DND-41 (cell line): ENCODE results near the gene EYS.

ENCODE experiments used
- ATAC-seq: fragments of 200-7000 bp; cut with Tn5 transposase; 3 replicates; pipeline ENCODE4 v1.9.1; 2021; ENCODE audit warnings: low read depth; ENCODE audit not compliant: insufficient read depth
- DNase-seq: peaks from one replicate; pipeline ENCODE4 v3.0.0-alpha.2; 2020
- H2AFZ ChIP-seq: 2 replicates; pipeline ENCODE4 v1.6.0; 2012; ENCODE audit warnings: low read depth, low read length
- H3K27ac ChIP-seq: 2 replicates; pipeline ENCODE4 v1.5.1; 2012; ENCODE audit warnings: low read length, inconsistent platforms
- H3K27me3 ChIP-seq: fragments of 200-600 bp; sonication (generic); 2 replicates; pipeline ENCODE4 v1.6.0; 2012; ENCODE audit warnings: low read length, mild to moderate bottlenecking, inconsistent platforms; ENCODE audit not compliant: insufficient read depth, poor library complexity
- H3K36me3 ChIP-seq: 2 replicates; pipeline ENCODE4 v1.5.1; 2012; ENCODE audit warnings: low read length, inconsistent platforms; ENCODE audit not compliant: insufficient read depth
- H3K4me1 ChIP-seq: 2 replicates; pipeline ENCODE4 v1.5.1; 2012; ENCODE audit warnings: mild to moderate bottlenecking, low read length; ENCODE audit not compliant: insufficient read depth
- H3K4me2 ChIP-seq: 2 replicates; pipeline ENCODE4 v1.6.0; 2012; ENCODE audit warnings: mild to moderate bottlenecking, moderate library complexity, low read length, inconsistent platforms; ENCODE audit not compliant: insufficient read depth
- H3K4me3 ChIP-seq, 2 experiments: fragments of 200-600 bp in 1 of 2; shearing (Covaris generic) in 1 of 2; 2 replicates each; pipeline ENCODE4 v1.5.1; 2012 to 2016; ENCODE audit warnings: inconsistent platforms in 2 of 2, low read length in 2 of 2, mild to moderate bottlenecking in 2 of 2, low read depth in 1 of 2, moderate library complexity in 1 of 2
- H3K79me2 ChIP-seq: 2 replicates; pipeline ENCODE4 v1.6.0; 2012; ENCODE audit warnings: low read length, inconsistent platforms; ENCODE audit not compliant: insufficient read depth
- H3K9ac ChIP-seq: 2 replicates; pipeline ENCODE4 v1.6.0; 2012; ENCODE audit warnings: low read depth, mild to moderate bottlenecking, inconsistent platforms, low read length, moderate library complexity
- H3K9me3 ChIP-seq: 2 replicates; pipeline ENCODE4 v1.5.1; 2012; ENCODE audit warnings: low read length, moderate library complexity, mild to moderate bottlenecking, inconsistent platforms; ENCODE audit not compliant: insufficient read depth, severe bottlenecking
- H4K20me1 ChIP-seq: 2 replicates; pipeline ENCODE4 v1.6.0; 2012; ENCODE audit warnings: low read length; ENCODE audit not compliant: insufficient read depth
- CTCF ChIP-seq: IDR thresholded peaks from 2 replicates; pipeline ENCODE4 v1.5.1; 2012; ENCODE audit warnings: borderline replicate concordance, low read length, moderate library complexity, mild to moderate bottlenecking; ENCODE audit not compliant: poor library complexity, severe bottlenecking; ENCODE audit errors: extremely low read depth
- EZH2 ChIP-seq: IDR thresholded peaks from 3 replicates; pipeline ENCODE4 v1.6.1; 2012; ENCODE audit warnings: borderline replicate concordance, low read depth, mild to moderate bottlenecking, moderate library complexity, low read length, inconsistent platforms; ENCODE audit not compliant: severe bottlenecking

Gene EYS

GRCh38 chr6:65253041-65253440 is 454.0 kb downstream of the EYS start:
- Histone ChIP-seq H3K4me2 (no peak overlapping the region), H3K9me3 (no peaks in the 10 kb centered on the region), H3K27ac (no peak overlapping the region), H2AFZ (no peak overlapping the region), H3K4me3 (no peak overlapping the region), H4K20me1 (no peaks in the 10 kb centered on the region), H3K27me3 (no peaks in the 10 kb centered on the region), H3K9ac (no peak overlapping the region), H3K36me3 (no peaks in the 10 kb centered on the region), H3K79me2 (no peaks in the 10 kb centered on the region), H3K4me1 (no peaks in the 10 kb centered on the region)
- DNase-seq (no peak), ATAC-seq (no peak)
- TF ChIP-seq EZH2 (no peak), CTCF (no peak)

- TF ChIP-seq CTCF = no peak
- no peak for TF ChIP-seq EZH2
- no peak overlapping the region for H3K27ac ChIP-seq
- DNase-seq = no peak
- H3K27me3 ChIP-seq = no peaks in the 10 kb centered on the region
- no peaks in the 10 kb centered on the region for H3K36me3 ChIP-seq
- H3K4me3 ChIP-seq = no peak overlapping the region
- no peak overlapping the region for H3K4me2 ChIP-seq
- no peaks in the 10 kb centered on the region for H3K79me2 ChIP-seq
- no peak overlapping the region for H3K9ac ChIP-seq
- no peaks in the 10 kb centered on the region for H3K4me1 ChIP-seq
- no peaks in the 10 kb centered on the region for H3K9me3 ChIP-seq
- no peaks in the 10 kb centered on the region for H4K20me1 ChIP-seq
- no peak overlapping the region for H2AFZ ChIP-seq
- no peak for ATAC-seq
These were observed 458.9 kb downstream of the EYS start for GRCh38 chr6:65248101-65248610.

GRCh38 chr6:65231616-65232015 is 475.4 kb downstream of the EYS start:
- H2AFZ ChIP-seq = no peak overlapping the region
- no peak overlapping the region for H3K4me2 ChIP-seq
- no peaks in the 10 kb centered on the region for H3K9me3 ChIP-seq
- H3K27ac ChIP-seq = no peak overlapping the region
- H3K4me1 ChIP-seq = no peaks in the 10 kb centered on the region
- TF ChIP-seq CTCF (no peak), EZH2 (no peak)
- no peaks in the 10 kb centered on the region for H3K79me2 ChIP-seq
- no peaks in the 10 kb centered on the region for H4K20me1 ChIP-seq
- ATAC-seq = no peak
- no peaks in the 10 kb centered on the region for H3K27me3 ChIP-seq
- H3K4me3 ChIP-seq = no peak overlapping the region
- DNase-seq = no peak
- no peak overlapping the region for H3K9ac ChIP-seq
- H3K36me3 ChIP-seq = no peaks in the 10 kb centered on the region

GRCh38 chr6:65229825-65230224 is 477.2 kb downstream of the EYS start:
- H2AFZ ChIP-seq = no peak overlapping the region
- H3K4me3 ChIP-seq = no peak overlapping the region
- H3K36me3 ChIP-seq = no peaks in the 10 kb centered on the region
- H3K9me3 ChIP-seq = no peaks in the 10 kb centered on the region
- no peaks in the 10 kb centered on the region for H3K4me1 ChIP-seq
- H3K27me3 ChIP-seq = no peaks in the 10 kb centered on the region
- H3K79me2 ChIP-seq = no peaks in the 10 kb centered on the region
- no peak overlapping the region for H3K9ac ChIP-seq
- ATAC-seq = no peak
- TF ChIP-seq EZH2 (no peak), CTCF (no peak)
- no peaks in the 10 kb centered on the region for H4K20me1 ChIP-seq
- no peak overlapping the region for H3K4me2 ChIP-seq
- DNase-seq = no peak
- H3K27ac ChIP-seq = no peak overlapping the region
